H1 (cell line): ENCODE results near the gene C2orf72.

Source experiments
- EZH2 ChIP-seq: fragments of 200-600 bp; sonication (generic); IDR thresholded peaks from 2 replicates; pipeline ENCODE4 v1.7.1; 2012; ENCODE audit warnings: low read depth, mild to moderate bottlenecking, moderate library complexity, low read length, inconsistent platforms; ENCODE audit not compliant: severe bottlenecking
- JUN ChIP-seq: IDR thresholded peaks from 2 replicates; pipeline ENCODE4 v1.6.1; 2011; ENCODE audit warnings: low read depth, mild to moderate bottlenecking, improper control_type of control experiment, low read length
- POLR2A ChIP-seq, 2 experiments: IDR thresholded peaks; 1 replicate in 1 of 2; 2 replicates in 1 of 2; pipeline ENCODE4 v1.6.1; 2011; ENCODE audit warnings: low read depth in 2 of 2, low read length in 2 of 2, mild to moderate bottlenecking in 2 of 2; ENCODE audit errors: control extremely low read depth in 1 of 2
- TF ChIP-seq, protein P1 (sequence below), 3 experiments: IDR thresholded peaks; 1 replicate in 2 of 3; 2 replicates in 1 of 3; pipeline versions ENCODE4 v1.5.1 to v1.6.1; 2011; ENCODE audit warnings: low read length in 3 of 3, mild to moderate bottlenecking in 3 of 3, inconsistent platforms in 2 of 3, low read depth in 1 of 3, moderate library complexity in 1 of 3; ENCODE audit not compliant: insufficient read depth in 1 of 3; ENCODE audit errors: control extremely low read depth in 1 of 3
- TF ChIP-seq, protein P2 (sequence below): IDR thresholded peaks from 2 replicates; pipeline ENCODE4 v1.6.1; 2012; ENCODE audit warnings: inconsistent platforms

DNA sequence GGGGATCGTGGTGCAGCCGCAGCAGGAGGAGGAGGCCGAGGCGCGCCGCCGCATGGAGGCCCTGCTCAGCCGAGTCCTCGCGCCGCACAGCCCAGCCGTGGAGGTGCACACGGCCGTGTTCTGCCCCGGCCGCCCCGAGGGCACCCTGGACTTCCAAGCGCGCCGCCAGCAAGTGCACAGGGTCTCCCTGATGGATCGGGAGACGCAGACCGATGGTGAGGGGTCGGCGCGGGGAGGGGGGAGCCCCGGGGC, 46.5 kb upstream of the C2orf72 start:
- TF ChIP-seq, protein P1, sequence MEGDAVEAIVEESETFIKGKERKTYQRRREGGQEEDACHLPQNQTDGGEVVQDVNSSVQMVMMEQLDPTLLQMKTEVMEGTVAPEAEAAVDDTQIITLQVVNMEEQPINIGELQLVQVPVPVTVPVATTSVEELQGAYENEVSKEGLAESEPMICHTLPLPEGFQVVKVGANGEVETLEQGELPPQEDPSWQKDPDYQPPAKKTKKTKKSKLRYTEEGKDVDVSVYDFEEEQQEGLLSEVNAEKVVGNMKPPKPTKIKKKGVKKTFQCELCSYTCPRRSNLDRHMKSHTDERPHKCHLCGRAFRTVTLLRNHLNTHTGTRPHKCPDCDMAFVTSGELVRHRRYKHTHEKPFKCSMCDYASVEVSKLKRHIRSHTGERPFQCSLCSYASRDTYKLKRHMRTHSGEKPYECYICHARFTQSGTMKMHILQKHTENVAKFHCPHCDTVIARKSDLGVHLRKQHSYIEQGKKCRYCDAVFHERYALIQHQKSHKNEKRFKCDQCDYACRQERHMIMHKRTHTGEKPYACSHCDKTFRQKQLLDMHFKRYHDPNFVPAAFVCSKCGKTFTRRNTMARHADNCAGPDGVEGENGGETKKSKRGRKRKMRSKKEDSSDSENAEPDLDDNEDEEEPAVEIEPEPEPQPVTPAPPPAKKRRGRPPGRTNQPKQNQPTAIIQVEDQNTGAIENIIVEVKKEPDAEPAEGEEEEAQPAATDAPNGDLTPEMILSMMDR (IDR thresholded peaks at IDR 0.05; ENCODE audit: control extremely low read depth in 1 of 3, insufficient read depth in 1 of 3, low read depth in 1 of 3, low read length in 3 of 3) = no peak
- no peak for TF ChIP-seq JUN
- TF ChIP-seq, protein P2, sequence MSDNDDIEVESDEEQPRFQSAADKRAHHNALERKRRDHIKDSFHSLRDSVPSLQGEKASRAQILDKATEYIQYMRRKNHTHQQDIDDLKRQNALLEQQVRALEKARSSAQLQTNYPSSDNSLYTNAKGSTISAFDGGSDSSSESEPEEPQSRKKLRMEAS = no peak
- no peak for TF ChIP-seq EZH2
- TF ChIP-seq POLR2A (IDR thresholded peaks at IDR 0.05; ENCODE audit: control extremely low read depth in 1 of 2, low read depth in 2 of 2, low read length in 2 of 2) = no peak
